Inflammatory macrophage (primary cell): ENCODE data around the gene ARHGEF11.
"Not testable (repeated sequence)": the region's sequence is repeated elsewhere in the genome, so short reads cannot be mapped to it uniquely, and the experiment has no call there.

Source experiments
- DNase-seq, 2 donors: peaks; one replicate each; pipeline ENCODE4 v3.0.0-alpha.2; 2020 to 2022

Gene ARHGEF11

GRCh38 chr1:156928043-156928602 is 117.4 kb downstream of the ARHGEF11 start:
- DNase-seq = no peak

GRCh38 chr1:156927215-156928042 is 118.1 kb downstream of the ARHGEF11 start:
- peak; percentile 35 to 65 for DNase-seq

- DNase-seq = not testable (repeated sequence)
Measured at GRCh38 chr1:156926695-156927094, 118.8 kb downstream of the ARHGEF11 start.

GRCh38 chr1:156926175-156926574 is 119.4 kb downstream of the ARHGEF11 start:
- DNase-seq = peak; percentile 11 to 35

- no peak for DNase-seq
Measured at GRCh38 chr1:156925154-156926010, 120.2 kb downstream of the ARHGEF11 start.

- no peak for DNase-seq
Measured at GRCh38 chr1:156924478-156925153, 120.9 kb downstream of the ARHGEF11 start.

GRCh38 chr1:156923670-156924477 is 121.7 kb downstream of the ARHGEF11 start:
- no peak for DNase-seq

GRCh38 chr1:156922986-156923669 is 122.4 kb downstream of the ARHGEF11 start:
- no peak for DNase-seq

- DNase-seq = no peak
Measured at GRCh38 chr1:156921053-156921529, 124.5 kb downstream of the ARHGEF11 start.

GRCh38 chr1:156920233-156921052 is 125.1 kb downstream of the ARHGEF11 start, which contains the start of gene LRRC71:
LRRC71 (plus strand) TSS chr1:156920632; CDS start chr1:156920804, 172 bp downstream.
- DNase-seq = peak; percentile 75 to 78

GRCh38 chr1:156914440-156914856 is 131.1 kb downstream of the ARHGEF11 start:
- DNase-seq = no peak

GRCh38 chr1:156913809-156914387 is 131.6 kb downstream of the ARHGEF11 start:
- DNase-seq = no peak

- DNase-seq = no peak
Measured at GRCh38 chr1:156912861-156913808, 132.4 kb downstream of the ARHGEF11 start.

GRCh38 chr1:156912310-156912709 is 133.2 kb downstream of the ARHGEF11 start:
- no peak for DNase-seq

- peak; percentile 48 to 59 for DNase-seq
Measured at GRCh38 chr1:156911577-156912298, 133.8 kb downstream of the ARHGEF11 start.

GRCh38 chr1:156910309-156910782 is 135.2 kb downstream of the ARHGEF11 start:
- DNase-seq = peak in 1 of 2 donors; percentile 29

GRCh38 chr1:156909671-156910070 is 135.9 kb downstream of the ARHGEF11 start:
- DNase-seq = no peak
